DOHH2 (cell line): ENCODE results near the gene NEURL1.
A peak's percentile ranks its signal among the peaks of the same experiment; 100 is the strongest.

Experiments used
- H3F3A ChIP-seq: fragments of 200-600 bp; sonication (generic), shearing (Covaris generic); 2 replicates; pipeline ENCODE4 v1.6.0; 2016; ENCODE audit warnings: antibody characterized with exemption, mild to moderate bottlenecking; ENCODE audit not compliant: control insufficient read depth, insufficient read depth
- H3K27ac ChIP-seq: fragments of 200-600 bp; sonication (generic); 2 replicates; pipeline ENCODE4 v1.5.1; 2014; ENCODE audit warnings: low read depth, mild to moderate bottlenecking, low read length, moderate library complexity
- H3K27me3 ChIP-seq: fragments of 200-600 bp; sonication (generic); 2 replicates; pipeline ENCODE4 v1.6.1; 2014; ENCODE audit warnings: mild to moderate bottlenecking, low read length, mixed read lengths; ENCODE audit not compliant: control insufficient read depth
- H3K36me3 ChIP-seq: fragments of 200-600 bp; sonication (generic); 2 replicates; pipeline ENCODE4 v1.6.1; 2014; ENCODE audit warnings: mild to moderate bottlenecking, low read length, moderate library complexity, mixed read lengths; ENCODE audit not compliant: control insufficient read depth
- H3K4me1 ChIP-seq: fragments of 200-600 bp; sonication (generic); 2 replicates; pipeline ENCODE4 v1.6.1; 2014; ENCODE audit warnings: mild to moderate bottlenecking, low read length, mixed read lengths; ENCODE audit not compliant: control insufficient read depth
- H3K4me2 ChIP-seq: fragments of 200-600 bp; sonication (generic); 2 replicates; pipeline ENCODE4 v1.6.0; 2014; ENCODE audit warnings: mild to moderate bottlenecking, low read length, moderate library complexity
- H3K4me3 ChIP-seq: fragments of 200-600 bp; sonication (generic); 2 replicates; pipeline ENCODE4 v1.5.1; 2014; ENCODE audit warnings: mild to moderate bottlenecking, low read length, mixed read lengths
- H3K79me2 ChIP-seq: fragments of 200-600 bp; sonication (generic); 2 replicates; pipeline ENCODE4 v1.6.1; 2014; ENCODE audit warnings: mild to moderate bottlenecking, low read length, mixed read lengths; ENCODE audit not compliant: control insufficient read depth
- H3K9me2 ChIP-seq: fragments of 200-600 bp; sonication (generic); replicated peaks from 2 replicates; pipeline ENCODE4 v1.6.1; 2014; ENCODE audit warnings: mild to moderate bottlenecking, low read length, mixed read lengths; ENCODE audit not compliant: control insufficient read depth
- H3K9me3 ChIP-seq: fragments of 200-600 bp; sonication (generic); 2 replicates; pipeline ENCODE4 v1.6.1; 2014; ENCODE audit warnings: antibody characterized with exemption, low read length, mixed read lengths; ENCODE audit not compliant: control insufficient read depth, insufficient read depth
- H4K20me1 ChIP-seq: fragments of 200-600 bp; sonication (generic); 2 replicates; pipeline ENCODE4 v1.6.0; 2014; ENCODE audit warnings: low read depth, mild to moderate bottlenecking, antibody characterized with exemption, low read length, moderate library complexity; ENCODE audit not compliant: control insufficient read depth, insufficient read depth
- EZH2phosphoT487 ChIP-seq: fragments of 200-600 bp; sonication (generic); IDR thresholded peaks from 2 replicates; pipeline ENCODE4 v1.6.1; 2017; ENCODE audit warnings: borderline replicate concordance, mild to moderate bottlenecking, antibody characterized with exemption, low read length, moderate library complexity, mixed read lengths
- TF ChIP-seq, protein P1 (sequence below): fragments of 200-600 bp; sonication (generic); IDR thresholded peaks from one replicate; pipeline ENCODE4 v1.5.1; 2014; ENCODE audit warnings: antibody characterized with exemption, mild to moderate bottlenecking, low read depth, low read length; ENCODE audit not compliant: poor library complexity, severe bottlenecking

NEURL1 gene

DNA sequence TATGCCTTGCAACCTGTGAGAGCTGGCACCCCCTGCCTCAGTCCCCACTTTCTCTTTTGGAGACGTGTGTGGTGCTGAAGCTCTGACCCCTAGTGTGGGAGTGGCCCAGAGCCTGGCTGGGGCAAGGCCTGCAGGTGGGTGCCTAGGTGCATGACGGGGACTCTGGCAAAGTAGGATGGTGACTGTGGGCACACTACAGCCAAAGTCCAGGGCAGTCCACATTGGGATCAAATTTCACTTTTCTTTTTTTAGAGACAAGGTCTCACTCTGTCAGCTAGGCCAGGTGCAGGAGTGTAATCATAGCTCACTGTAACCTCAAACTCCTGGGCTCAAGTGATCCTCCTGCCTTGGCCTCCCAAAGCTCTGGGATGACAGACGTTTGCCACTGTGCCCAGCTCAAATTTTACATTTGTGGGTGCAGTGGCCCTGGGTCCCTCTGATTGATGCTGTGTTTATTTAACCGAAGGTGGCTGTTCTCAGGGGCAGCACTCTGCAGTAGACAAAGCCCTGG lies 52.3 kb downstream of the NEURL1 start:
- Histone ChIP-seq H3K4me1 (peaks cover 62% of the 10 kb centered on the region), H3K9me3 (no peaks in the 10 kb centered on the region), H4K20me1 (no peaks in the 10 kb centered on the region), H3K9me2 (no peaks in the 10 kb centered on the region), H3K36me3 (no peaks in the 10 kb centered on the region), H3F3A (no peaks in the 10 kb centered on the region), H3K27ac (no peak overlapping the region), H3K79me2 (no peaks in the 10 kb centered on the region), H3K4me3 (no peak overlapping the region), H3K4me2 (no peak overlapping the region), H3K27me3 (no peaks in the 10 kb centered on the region)
- TF ChIP-seq, protein P1, sequence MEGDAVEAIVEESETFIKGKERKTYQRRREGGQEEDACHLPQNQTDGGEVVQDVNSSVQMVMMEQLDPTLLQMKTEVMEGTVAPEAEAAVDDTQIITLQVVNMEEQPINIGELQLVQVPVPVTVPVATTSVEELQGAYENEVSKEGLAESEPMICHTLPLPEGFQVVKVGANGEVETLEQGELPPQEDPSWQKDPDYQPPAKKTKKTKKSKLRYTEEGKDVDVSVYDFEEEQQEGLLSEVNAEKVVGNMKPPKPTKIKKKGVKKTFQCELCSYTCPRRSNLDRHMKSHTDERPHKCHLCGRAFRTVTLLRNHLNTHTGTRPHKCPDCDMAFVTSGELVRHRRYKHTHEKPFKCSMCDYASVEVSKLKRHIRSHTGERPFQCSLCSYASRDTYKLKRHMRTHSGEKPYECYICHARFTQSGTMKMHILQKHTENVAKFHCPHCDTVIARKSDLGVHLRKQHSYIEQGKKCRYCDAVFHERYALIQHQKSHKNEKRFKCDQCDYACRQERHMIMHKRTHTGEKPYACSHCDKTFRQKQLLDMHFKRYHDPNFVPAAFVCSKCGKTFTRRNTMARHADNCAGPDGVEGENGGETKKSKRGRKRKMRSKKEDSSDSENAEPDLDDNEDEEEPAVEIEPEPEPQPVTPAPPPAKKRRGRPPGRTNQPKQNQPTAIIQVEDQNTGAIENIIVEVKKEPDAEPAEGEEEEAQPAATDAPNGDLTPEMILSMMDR: no peak
- no peak for TF ChIP-seq EZH2phosphoT487

DNA sequence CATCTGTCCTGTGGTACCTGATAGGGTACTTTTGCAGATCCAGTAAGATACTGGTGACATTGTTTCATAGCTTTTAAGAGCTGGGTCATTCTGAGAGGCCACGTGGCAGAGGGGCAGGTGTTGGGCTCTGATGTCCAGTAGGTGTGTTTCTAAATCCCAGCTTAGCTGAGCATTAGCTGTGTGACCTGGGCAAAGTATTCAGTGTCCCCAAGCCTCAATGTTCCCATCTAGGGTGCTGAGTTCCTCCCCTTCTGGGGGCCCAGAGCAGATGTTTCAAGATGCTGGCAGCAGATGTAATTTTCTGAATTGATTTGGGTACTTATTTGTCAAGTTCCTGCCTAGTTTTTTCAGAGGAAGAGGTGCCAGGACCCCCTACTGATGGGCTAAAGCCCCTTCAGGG lies 52.9 kb downstream of the NEURL1 start:
- Histone ChIP-seq H3K79me2 (no peaks in the 10 kb centered on the region), H3K4me1 (peaks cover 60% of the 10 kb centered on the region), H3K27me3 (no peaks in the 10 kb centered on the region), H3K27ac (no peak overlapping the region), H3K4me2 (no peak overlapping the region), H3K4me3 (no peak overlapping the region), H3F3A (no peaks in the 10 kb centered on the region), H4K20me1 (no peaks in the 10 kb centered on the region), H3K9me2 (no peaks in the 10 kb centered on the region), H3K36me3 (no peaks in the 10 kb centered on the region), H3K9me3 (no peaks in the 10 kb centered on the region)
- TF ChIP-seq, protein P1: no peak
- no peak for TF ChIP-seq EZH2phosphoT487

DNA sequence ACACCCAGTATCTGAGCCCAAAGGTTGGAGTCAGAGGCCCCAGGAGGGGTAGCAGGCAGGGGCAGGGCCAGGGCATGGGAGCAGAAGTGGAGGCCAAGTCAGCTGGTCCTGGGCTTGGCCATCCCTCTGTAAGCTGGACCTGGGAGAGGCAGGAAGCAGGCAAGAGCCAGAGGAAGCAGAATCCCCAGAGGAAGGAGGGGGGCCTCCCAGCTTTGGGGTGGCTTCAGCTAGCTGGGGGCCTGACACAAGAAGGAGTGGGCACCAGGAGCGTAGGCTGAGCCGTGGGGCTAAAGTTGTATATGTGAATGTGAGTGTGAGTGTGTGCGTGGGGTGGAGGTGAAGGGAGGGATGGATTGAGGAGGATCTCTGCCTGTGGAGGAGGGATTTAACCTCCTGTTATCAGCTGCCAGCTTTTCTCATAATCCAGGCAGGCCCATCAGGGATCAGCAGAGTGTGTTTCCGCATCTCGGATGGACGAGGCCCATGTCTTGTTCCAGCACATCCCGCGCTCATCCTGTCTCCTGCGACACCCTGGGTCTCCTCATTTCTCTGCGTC lies 54.0 kb downstream of the NEURL1 start:
- no peaks in the 10 kb centered on the region for H4K20me1 ChIP-seq
- peak overlapping the region; percentile 42 for H3K4me3 ChIP-seq
- no peaks in the 10 kb centered on the region for H3F3A ChIP-seq
- peak overlapping the region; percentile 53 for H3K4me2 ChIP-seq
- H3K9me3 ChIP-seq: no peaks in the 10 kb centered on the region
- H3K9me2 ChIP-seq: no peaks in the 10 kb centered on the region
- TF ChIP-seq EZH2phosphoT487: no peak
- TF ChIP-seq, protein P1: no peak
- H3K27me3 ChIP-seq: no peaks in the 10 kb centered on the region
- H3K79me2 ChIP-seq: no peaks in the 10 kb centered on the region
- H3K27ac ChIP-seq: no peak overlapping the region
- peaks cover 50% of the 10 kb centered on the region for H3K4me1 ChIP-seq
- H3K36me3 ChIP-seq: no peaks in the 10 kb centered on the region
